AG09319 (cell line): Measurements from ENCODE around the gene RGR.

Experiments used
- DNase-seq: peaks from one replicate; pipeline ENCODE4 v3.0.0-alpha.2; 2010; ENCODE audit warnings: low read depth; ENCODE audit errors: extremely low read depth
- TF ChIP-seq, protein P1 (sequence below): IDR thresholded peaks from 2 replicates; pipeline ENCODE4 v1.5.1; 2011; ENCODE audit warnings: low read depth, mild to moderate bottlenecking, inconsistent platforms, low read length, moderate library complexity

The RGR gene, protein sequence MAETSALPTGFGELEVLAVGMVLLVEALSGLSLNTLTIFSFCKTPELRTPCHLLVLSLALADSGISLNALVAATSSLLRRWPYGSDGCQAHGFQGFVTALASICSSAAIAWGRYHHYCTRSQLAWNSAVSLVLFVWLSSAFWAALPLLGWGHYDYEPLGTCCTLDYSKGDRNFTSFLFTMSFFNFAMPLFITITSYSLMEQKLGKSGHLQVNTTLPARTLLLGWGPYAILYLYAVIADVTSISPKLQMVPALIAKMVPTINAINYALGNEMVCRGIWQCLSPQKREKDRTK

DNA sequence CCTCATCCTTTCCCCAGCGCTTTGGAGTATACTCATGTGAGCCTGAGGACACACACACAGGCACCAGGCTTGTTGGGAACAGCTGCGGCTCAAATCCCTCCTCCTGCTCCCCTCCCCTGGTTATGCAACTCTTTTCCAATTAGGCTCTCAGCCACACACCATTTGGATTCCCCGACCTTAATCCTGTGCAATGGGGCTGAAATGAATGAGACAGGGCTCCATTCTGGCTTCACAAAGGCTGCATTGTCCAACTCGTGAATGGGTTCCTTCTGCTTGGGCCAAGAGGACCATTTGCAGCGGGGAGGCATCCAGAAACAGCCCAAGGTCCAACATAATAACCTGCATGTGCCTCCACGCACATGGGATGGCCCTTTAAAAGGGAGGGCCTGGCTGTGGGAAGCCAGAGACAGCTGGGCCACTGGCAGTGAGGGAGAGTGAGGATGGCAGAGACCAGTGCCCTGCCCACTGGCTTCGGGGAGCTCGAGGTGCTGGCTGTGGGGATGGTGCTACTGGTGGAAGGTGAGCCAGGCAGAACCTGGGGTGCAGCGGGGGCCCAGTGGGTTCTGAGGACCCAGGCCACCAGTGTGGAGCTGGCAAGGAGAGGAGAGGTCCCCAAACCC, at the start of gene RGR:
Gene RGR (plus strand): TSS at position 403 of the 620 bp plus-strand sequence. CDS start 38 bp downstream, at position 441.
- no peak for DNase-seq
- TF ChIP-seq, protein P1, sequence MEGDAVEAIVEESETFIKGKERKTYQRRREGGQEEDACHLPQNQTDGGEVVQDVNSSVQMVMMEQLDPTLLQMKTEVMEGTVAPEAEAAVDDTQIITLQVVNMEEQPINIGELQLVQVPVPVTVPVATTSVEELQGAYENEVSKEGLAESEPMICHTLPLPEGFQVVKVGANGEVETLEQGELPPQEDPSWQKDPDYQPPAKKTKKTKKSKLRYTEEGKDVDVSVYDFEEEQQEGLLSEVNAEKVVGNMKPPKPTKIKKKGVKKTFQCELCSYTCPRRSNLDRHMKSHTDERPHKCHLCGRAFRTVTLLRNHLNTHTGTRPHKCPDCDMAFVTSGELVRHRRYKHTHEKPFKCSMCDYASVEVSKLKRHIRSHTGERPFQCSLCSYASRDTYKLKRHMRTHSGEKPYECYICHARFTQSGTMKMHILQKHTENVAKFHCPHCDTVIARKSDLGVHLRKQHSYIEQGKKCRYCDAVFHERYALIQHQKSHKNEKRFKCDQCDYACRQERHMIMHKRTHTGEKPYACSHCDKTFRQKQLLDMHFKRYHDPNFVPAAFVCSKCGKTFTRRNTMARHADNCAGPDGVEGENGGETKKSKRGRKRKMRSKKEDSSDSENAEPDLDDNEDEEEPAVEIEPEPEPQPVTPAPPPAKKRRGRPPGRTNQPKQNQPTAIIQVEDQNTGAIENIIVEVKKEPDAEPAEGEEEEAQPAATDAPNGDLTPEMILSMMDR, result no peak

DNA sequence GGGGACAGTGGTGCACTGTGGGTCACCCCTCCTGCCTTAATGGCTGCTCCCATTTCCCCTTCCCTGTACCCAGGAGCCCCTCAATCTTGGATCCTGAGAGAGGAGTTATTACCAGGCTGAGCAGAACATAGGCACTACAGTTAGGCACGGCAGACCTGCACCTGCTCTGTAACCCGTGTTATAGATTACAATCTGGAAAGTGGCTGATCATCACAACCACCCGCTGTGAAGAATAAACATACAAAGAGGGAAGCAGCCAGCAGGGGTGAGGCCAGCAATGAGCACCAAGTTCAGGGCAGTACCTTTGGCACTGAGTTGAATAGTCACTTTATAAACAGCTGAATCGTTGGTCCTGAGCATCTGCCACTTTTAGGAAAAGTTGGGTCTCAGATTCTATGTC, 48.8 kb upstream of the RGR start:
- TF ChIP-seq, protein P1, result no peak
- no peak for DNase-seq

DNA sequence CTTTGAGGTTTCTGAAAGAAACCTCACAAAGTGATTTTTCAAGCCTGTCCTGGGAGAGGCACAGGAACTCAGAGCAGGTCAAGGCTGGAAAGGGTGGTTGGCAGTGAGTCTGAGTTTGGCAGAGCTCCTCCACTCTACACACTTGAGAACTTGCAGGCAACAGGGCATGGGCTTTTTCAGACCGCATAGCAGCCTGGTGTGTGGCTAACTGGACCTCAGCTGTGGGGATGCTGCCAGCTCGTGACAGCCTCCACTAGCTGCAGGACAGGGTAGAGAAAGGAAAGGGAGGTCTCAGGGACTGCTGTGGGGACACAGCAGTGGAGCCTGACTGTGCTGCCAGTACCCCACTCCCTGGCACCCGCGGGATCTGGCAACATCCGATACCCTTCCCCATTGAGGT, 47.9 kb upstream of the RGR start:
- TF ChIP-seq, protein P1, result no peak
- no peak for DNase-seq

DNA sequence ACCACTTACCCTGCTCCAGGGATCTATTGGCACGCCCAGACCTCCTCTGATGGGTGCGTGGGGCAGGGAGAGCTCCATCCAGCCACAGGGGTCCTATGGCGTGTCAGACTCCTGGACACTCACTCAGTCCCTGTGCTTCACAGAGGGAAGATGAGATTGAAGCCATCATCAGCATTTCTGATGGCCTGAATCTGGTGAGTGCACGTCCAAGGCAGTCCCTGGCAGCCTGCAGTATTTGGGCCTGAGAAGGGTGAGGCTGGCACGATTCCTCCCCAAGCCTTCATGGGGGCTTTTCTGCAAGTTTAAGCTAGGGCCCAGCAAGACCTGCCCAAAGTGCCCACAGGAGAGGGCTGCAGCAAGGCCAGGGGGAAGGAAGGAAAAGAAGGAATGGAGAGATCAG, 47.2 kb upstream of the RGR start:
- no peak for DNase-seq
- TF ChIP-seq, protein P1, result no peak

DNA sequence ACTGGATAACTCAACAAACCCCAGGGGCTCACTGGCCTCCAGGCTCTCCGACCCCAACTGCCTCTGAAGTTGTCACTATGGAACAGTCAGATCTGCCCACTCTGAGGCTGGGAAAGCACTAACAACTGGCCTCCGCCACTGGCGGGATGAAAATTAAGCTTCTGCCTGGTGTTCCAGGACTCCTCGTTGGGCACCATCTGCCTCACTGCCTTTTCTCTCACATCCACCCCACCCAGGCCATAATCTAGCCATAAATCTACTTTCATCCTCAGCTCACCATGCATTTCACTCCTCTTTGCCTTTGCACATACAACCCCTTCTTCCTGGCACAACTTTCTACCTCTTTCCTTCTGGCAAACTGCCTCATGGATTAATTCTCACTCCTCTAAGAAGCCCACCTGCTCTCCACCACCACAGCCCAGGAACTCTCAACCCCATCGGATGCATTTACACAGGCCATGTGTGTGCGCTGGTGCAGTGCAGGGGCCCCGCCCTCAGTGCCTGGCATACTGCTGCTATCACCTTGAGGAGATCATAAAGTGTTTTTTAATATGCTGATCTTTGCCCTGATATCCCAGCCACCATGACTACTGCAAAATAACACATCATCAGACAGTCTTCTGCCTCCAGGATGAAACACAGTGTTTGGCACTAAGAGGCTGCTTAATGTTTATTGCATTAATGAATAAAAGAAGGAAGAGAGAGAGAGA, 46.5 kb upstream of the RGR start:
- TF ChIP-seq, protein P1, result no peak
- DNase-seq, result no peak

DNA sequence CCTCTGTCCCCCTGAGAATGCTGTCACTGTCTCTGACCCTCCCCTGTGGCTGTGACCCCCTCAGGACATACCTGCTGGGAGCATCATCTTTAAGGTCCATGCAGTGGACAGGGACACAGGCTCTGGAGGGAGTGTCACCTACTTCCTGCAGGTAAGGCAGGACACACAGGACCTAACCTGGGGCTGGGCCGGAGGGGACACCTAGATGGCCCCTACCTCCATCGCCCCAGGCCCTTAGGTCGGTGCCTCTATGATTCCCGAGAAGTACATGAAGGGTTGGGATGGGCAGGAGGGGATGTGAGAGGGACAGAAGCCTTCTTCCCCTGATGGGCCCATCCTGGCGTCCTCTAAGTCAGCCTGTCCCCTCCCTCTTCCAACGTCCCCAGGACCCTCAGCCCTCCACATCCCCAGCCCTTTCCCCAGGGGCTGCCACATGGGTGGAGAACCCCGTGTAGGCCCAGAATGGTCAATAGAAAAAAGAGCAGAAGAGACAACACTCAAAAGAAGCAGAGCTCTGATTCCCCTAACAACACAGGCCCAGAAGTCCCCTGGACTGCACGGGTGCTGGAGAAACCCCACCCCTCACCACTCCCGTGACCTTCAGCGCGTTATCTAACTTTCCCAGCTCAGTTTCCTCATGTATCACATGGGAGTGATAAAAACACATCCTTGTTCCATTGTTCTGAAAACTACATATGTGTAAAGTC, 44.2 kb upstream of the RGR start:
- TF ChIP-seq, protein P1, result no peak
- no peak for DNase-seq

DNA sequence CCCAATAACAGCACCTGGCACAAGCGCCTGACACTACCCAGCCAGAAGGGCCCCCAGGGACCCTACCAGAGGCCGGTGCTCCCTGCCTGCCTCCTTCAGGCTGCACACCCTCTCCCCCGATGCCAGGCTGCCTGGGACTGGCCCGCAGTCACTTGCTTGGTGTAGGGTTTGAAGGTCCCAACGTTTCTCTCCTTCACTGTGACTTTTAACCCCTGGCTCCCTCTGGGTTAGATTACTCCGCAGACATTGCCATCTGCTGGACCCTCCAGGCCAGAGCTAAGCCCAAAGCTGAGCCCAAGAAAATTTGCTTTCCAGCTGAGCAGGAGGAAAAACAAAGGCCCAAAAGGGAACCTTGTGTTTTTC, 43.6 kb upstream of the RGR start:
- DNase-seq, result no peak
- TF ChIP-seq, protein P1, result no peak
